Right renal cortex interstitium (tissue), 3 donors: ENCODE data around the gene PRAMEF8. TPM values are rescaled to one million over a fixed set of nuclear protein-coding genes. Genes with fewer than 3 reads are reported as not detected.
"Not testable (repeated sequence)": the region's sequence is repeated elsewhere in the genome, so short reads cannot be mapped to it uniquely, and the experiment has no call there.

ENCODE experiments used
- DNase-seq, 3 donors: peaks; one replicate each; pipeline ENCODE4 v3.0.0-alpha.2; 2013; ENCODE audit warnings: low read depth in 3 of 3, low spot score in 2 of 3
- polyA plus RNA-seq, 3 donors: library from polyadenylated mRNA; unstranded; fragments of 120-200 nt; gene quantifications; one replicate each; pipeline ENCODE4 v1.2.1, GENCODE V29; 2013; ENCODE audit not compliant: insufficient read length in 3 of 3

PRAMEF8 gene
- polyA plus RNA-seq: not detected

- not testable (repeated sequence) for DNase-seq
Observed at GRCh38 chr1:13285037-13285436, at the start of gene PRAMEF8. TSS of gene PRAMEF8 (minus strand) at chr1:13285137. CDS start at chr1:13284091, 1,046 bp downstream.

GRCh38 chr1:13315281-13315680, 30.3 kb upstream of the PRAMEF8 start, which contains the start of gene PRAMEF15:
TSS of gene PRAMEF15 (plus strand) at chr1:13315581. CDS start at chr1:13318408, 2,827 bp downstream.
- not testable (repeated sequence) for DNase-seq

GRCh38 chr1:13303239-13303638, 18.3 kb upstream of the PRAMEF8 start, which contains the start of gene PRAMEF33:
TSS of gene PRAMEF33 (plus strand) at chr1:13303539. CDS start at chr1:13305955, 2,416 bp downstream.
- not testable (repeated sequence) for DNase-seq

DNA sequence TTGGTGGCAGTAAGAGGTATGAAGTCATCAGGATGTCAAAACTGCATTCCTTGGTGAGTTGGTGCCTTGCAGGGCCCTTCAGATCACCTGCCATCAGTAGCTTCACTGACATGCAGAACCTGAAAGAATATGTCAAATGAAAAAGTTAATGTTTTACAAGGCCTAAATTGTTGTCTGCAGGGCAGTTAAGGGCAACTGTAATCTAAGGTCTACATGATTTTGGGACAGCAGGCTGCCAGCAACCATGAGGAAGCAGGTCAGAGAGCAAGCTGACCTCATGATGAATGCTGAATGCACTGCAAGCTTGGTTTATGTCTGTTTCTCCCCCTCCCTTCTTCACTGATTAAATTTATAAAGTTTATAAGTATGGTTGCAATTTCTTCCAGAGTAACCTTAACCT, 17.3 kb upstream of the PRAMEF8 start:
- not testable (repeated sequence) for DNase-seq

- not testable (repeated sequence) for DNase-seq
Observed at GRCh38 chr1:13298699-13299098, 13.8 kb upstream of the PRAMEF8 start.

GRCh38 chr1:13297216-13297931, 12.4 kb upstream of the PRAMEF8 start:
- not testable (repeated sequence) for DNase-seq

GRCh38 chr1:13289030-13289429, 4.1 kb upstream of the PRAMEF8 start:
- DNase-seq: not testable (repeated sequence)

- not testable (repeated sequence) for DNase-seq
Observed at GRCh38 chr1:13279617-13280016, 5.3 kb downstream of the PRAMEF8 start.

GRCh38 chr1:13277016-13277415, 7.9 kb downstream of the PRAMEF8 start:
- not testable (repeated sequence) for DNase-seq

DNA sequence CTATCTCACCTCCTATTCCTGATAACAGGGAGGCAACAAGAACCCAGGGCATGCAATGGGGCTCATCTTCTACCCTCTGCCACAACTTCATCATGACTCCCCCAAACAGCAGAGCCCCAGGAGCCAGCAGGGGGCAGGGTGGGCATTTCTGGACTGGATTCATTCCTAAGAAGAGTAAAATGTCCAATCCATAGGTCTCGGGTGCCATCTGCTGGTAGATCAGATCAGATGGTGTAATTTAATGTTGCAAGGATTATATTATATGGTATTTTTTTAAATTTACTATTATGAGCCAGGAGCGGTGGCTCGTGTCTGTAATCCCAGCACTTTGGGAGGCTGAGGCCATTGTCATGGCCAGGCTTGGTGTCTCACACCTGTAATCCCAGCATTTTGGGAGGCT, 19.8 kb downstream of the PRAMEF8 start:
- not testable (repeated sequence) for DNase-seq

DNA sequence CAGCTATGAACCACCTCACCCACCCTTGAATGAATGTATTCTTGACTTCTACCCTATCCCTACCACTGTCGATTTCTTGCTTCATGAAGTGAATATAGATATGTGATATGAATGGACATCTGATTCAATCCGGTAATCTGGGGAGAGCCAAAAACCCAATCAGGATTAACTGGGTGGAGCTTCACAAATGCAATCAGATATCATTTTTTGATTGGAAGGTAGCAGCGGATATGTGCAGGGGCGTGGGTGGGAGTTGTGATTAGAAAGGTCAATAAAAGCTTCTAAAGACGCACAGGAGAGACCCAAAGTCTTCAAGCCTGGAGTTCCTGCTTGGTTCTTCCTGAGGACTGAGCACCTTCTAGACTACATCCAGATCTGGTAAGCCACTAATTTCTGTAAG, 31.0 kb downstream of the PRAMEF8 start, which contains the start of gene PRAMEF5:
PRAMEF5 (plus strand) TSS at position 301 of the 400 bp plus-strand sequence. CDS start 5,071 bp downstream, outside the sequence.
- DNase-seq: not testable (repeated sequence)

GRCh38 chr1:13247122-13247521, 37.8 kb downstream of the PRAMEF8 start:
- not testable (repeated sequence) for DNase-seq

DNA sequence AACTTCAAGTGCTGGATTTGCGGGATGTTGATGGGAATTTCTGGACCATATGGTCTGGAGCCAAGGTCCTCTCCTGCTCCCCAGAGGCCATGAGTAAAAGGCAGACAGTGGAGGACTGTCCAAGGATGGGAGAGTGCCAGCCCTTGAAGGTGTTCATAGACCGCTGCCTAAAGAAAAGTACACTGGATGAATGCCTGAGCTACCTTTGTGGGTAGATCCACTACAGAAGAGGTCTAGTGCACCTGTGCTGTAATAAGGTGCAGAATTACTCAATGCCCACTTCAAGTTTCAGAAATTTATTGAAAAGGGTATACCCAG, 38.4 kb downstream of the PRAMEF8 start:
- not testable (repeated sequence) for DNase-seq

GRCh38 chr1:13245841-13246553, 38.9 kb downstream of the PRAMEF8 start:
- not testable (repeated sequence) for DNase-seq

- not testable (repeated sequence) for DNase-seq
Observed at GRCh38 chr1:13243536-13244263, 41.2 kb downstream of the PRAMEF8 start.

GRCh38 chr1:13239633-13240032, 45.3 kb downstream of the PRAMEF8 start:
- DNase-seq: not testable (repeated sequence)

GRCh38 chr1:13237572-13237971, 47.4 kb downstream of the PRAMEF8 start:
- not testable (repeated sequence) for DNase-seq

DNA sequence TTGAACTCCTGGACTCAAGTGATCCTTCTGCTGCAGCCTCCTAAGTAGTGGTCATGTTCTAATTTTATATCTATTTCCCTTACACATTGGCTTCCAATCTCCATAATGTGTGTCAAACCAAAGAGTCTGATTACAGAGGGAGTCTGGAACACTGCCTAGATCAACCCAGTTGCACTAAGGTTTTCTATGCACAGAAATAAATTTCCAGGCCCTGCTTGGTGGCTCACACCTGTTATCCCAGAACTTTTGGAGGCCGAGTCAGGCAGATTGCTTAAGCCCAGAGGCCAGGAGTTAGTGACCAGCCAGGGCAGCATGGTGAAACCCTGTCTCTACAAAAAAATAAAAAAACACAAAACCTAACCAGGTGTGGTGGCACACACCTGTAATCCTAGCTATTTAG, 50.9 kb downstream of the PRAMEF8 start:
- not testable (repeated sequence) for DNase-seq

- not testable (repeated sequence) for DNase-seq
Observed at GRCh38 chr1:13232056-13232455, 52.9 kb downstream of the PRAMEF8 start.
